Loucy (cell line): Measurements from ENCODE around the gene MCAM.

Source experiments
- EZH2phosphoT487 ChIP-seq: fragments of 200-600 bp; IDR thresholded peaks from 2 replicates; pipeline ENCODE4 v1.6.1; 2018; ENCODE audit warnings: antibody characterized with exemption, mild to moderate bottlenecking, moderate library complexity, borderline replicate concordance
- TF ChIP-seq, protein P1 (sequence below): fragments of 200-600 bp; sonication (generic); conservative IDR thresholded peaks from 2 replicates; pipeline ENCODE4 v1.5.1; 2014; ENCODE audit warnings: mild to moderate bottlenecking, antibody characterized with exemption, low read length

DNA sequence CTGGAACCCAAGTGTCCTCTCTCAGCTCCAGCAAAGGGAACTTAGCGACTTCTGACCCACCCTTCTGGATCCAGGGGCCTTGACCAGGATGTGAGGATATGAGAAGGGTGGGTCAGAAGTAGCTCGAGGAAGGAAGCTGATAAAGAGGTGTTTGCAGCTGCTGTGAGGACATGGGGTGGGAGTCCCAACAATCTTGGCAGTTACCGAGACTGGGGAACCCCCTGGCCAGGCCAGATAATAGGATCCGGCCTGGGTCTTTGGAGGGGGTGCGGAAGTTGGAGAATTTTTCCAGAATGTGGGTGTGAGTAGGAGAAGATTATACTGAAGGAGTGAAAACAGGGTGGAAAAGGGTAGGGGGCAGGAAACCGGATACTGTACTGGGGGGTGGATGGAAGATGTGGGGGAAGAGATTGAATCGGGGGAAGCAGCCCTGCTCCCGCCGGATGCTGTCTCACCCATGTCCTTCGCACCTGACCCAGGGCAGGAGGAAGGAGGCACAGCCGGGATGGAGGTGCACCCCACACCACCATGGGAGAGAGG lies 2.8 kb upstream of the MCAM start:
- no peak for TF ChIP-seq EZH2phosphoT487
- TF ChIP-seq, protein P1, sequence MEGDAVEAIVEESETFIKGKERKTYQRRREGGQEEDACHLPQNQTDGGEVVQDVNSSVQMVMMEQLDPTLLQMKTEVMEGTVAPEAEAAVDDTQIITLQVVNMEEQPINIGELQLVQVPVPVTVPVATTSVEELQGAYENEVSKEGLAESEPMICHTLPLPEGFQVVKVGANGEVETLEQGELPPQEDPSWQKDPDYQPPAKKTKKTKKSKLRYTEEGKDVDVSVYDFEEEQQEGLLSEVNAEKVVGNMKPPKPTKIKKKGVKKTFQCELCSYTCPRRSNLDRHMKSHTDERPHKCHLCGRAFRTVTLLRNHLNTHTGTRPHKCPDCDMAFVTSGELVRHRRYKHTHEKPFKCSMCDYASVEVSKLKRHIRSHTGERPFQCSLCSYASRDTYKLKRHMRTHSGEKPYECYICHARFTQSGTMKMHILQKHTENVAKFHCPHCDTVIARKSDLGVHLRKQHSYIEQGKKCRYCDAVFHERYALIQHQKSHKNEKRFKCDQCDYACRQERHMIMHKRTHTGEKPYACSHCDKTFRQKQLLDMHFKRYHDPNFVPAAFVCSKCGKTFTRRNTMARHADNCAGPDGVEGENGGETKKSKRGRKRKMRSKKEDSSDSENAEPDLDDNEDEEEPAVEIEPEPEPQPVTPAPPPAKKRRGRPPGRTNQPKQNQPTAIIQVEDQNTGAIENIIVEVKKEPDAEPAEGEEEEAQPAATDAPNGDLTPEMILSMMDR: no peak
